DOHH2 (cell line): ENCODE measurements around the gene MKRN3.

Experiments used
- H3F3A ChIP-seq: fragments of 200-600 bp; sonication (generic), shearing (Covaris generic); 2 replicates; pipeline ENCODE4 v1.6.0; 2016; ENCODE audit warnings: antibody characterized with exemption, mild to moderate bottlenecking; ENCODE audit not compliant: control insufficient read depth, insufficient read depth
- H3K27ac ChIP-seq: fragments of 200-600 bp; sonication (generic); 2 replicates; pipeline ENCODE4 v1.5.1; 2014; ENCODE audit warnings: low read depth, mild to moderate bottlenecking, low read length, moderate library complexity
- H3K27me3 ChIP-seq: fragments of 200-600 bp; sonication (generic); 2 replicates; pipeline ENCODE4 v1.6.1; 2014; ENCODE audit warnings: mild to moderate bottlenecking, low read length, mixed read lengths; ENCODE audit not compliant: control insufficient read depth
- H3K36me3 ChIP-seq: fragments of 200-600 bp; sonication (generic); 2 replicates; pipeline ENCODE4 v1.6.1; 2014; ENCODE audit warnings: mild to moderate bottlenecking, low read length, moderate library complexity, mixed read lengths; ENCODE audit not compliant: control insufficient read depth
- H3K4me1 ChIP-seq: fragments of 200-600 bp; sonication (generic); 2 replicates; pipeline ENCODE4 v1.6.1; 2014; ENCODE audit warnings: mild to moderate bottlenecking, low read length, mixed read lengths; ENCODE audit not compliant: control insufficient read depth
- H3K4me2 ChIP-seq: fragments of 200-600 bp; sonication (generic); 2 replicates; pipeline ENCODE4 v1.6.0; 2014; ENCODE audit warnings: mild to moderate bottlenecking, low read length, moderate library complexity
- H3K4me3 ChIP-seq: fragments of 200-600 bp; sonication (generic); 2 replicates; pipeline ENCODE4 v1.5.1; 2014; ENCODE audit warnings: mild to moderate bottlenecking, low read length, mixed read lengths
- H3K79me2 ChIP-seq: fragments of 200-600 bp; sonication (generic); 2 replicates; pipeline ENCODE4 v1.6.1; 2014; ENCODE audit warnings: mild to moderate bottlenecking, low read length, mixed read lengths; ENCODE audit not compliant: control insufficient read depth
- H3K9me2 ChIP-seq: fragments of 200-600 bp; sonication (generic); replicated peaks from 2 replicates; pipeline ENCODE4 v1.6.1; 2014; ENCODE audit warnings: mild to moderate bottlenecking, low read length, mixed read lengths; ENCODE audit not compliant: control insufficient read depth
- H3K9me3 ChIP-seq: fragments of 200-600 bp; sonication (generic); 2 replicates; pipeline ENCODE4 v1.6.1; 2014; ENCODE audit warnings: antibody characterized with exemption, low read length, mixed read lengths; ENCODE audit not compliant: control insufficient read depth, insufficient read depth
- H4K20me1 ChIP-seq: fragments of 200-600 bp; sonication (generic); 2 replicates; pipeline ENCODE4 v1.6.0; 2014; ENCODE audit warnings: low read depth, mild to moderate bottlenecking, antibody characterized with exemption, low read length, moderate library complexity; ENCODE audit not compliant: control insufficient read depth, insufficient read depth
- CTCF ChIP-seq: fragments of 200-600 bp; sonication (generic); IDR thresholded peaks from one replicate; pipeline ENCODE4 v1.5.1; 2014; ENCODE audit warnings: antibody characterized with exemption, mild to moderate bottlenecking, low read depth, low read length; ENCODE audit not compliant: poor library complexity, severe bottlenecking
- EZH2phosphoT487 ChIP-seq: fragments of 200-600 bp; sonication (generic); IDR thresholded peaks from 2 replicates; pipeline ENCODE4 v1.6.1; 2017; ENCODE audit warnings: borderline replicate concordance, mild to moderate bottlenecking, antibody characterized with exemption, low read length, moderate library complexity, mixed read lengths

The MKRN3 gene

DNA sequence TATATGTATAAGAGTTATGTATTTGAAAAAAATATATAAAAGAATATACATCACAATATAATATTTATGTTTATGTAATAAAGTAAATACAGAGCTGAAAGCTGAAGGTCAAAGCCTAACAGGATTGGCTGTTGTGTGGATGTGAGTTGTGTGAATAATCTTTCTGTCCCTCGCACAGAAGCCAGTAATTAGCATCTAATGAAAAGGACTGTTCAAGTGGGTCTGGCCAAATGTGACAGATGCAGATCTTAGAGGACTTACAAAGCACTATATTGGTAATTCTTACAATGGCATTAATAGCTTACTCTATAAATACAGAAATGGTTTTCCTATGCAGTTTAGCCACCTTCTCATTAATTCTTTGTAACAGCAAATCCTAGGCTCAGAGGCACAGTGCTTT lies 2.4 kb downstream of the MKRN3 start:
- H4K20me1 ChIP-seq = no peaks in the 10 kb centered on the region
- no peak for TF ChIP-seq EZH2phosphoT487
- no peak for TF ChIP-seq CTCF
- H3K4me1 ChIP-seq = no peaks in the 10 kb centered on the region
- H3K27ac ChIP-seq = no peak overlapping the region
- no peaks in the 10 kb centered on the region for H3K9me3 ChIP-seq
- no peaks in the 10 kb centered on the region for H3F3A ChIP-seq
- H3K79me2 ChIP-seq = no peaks in the 10 kb centered on the region
- H3K4me3 ChIP-seq = no peak overlapping the region
- H3K27me3 ChIP-seq = no peaks in the 10 kb centered on the region
- no peaks in the 10 kb centered on the region for H3K36me3 ChIP-seq
- no peak overlapping the region for H3K4me2 ChIP-seq
- no peaks in the 10 kb centered on the region for H3K9me2 ChIP-seq

- H3K27me3 ChIP-seq = no peaks in the 10 kb centered on the region
- H3K4me2 ChIP-seq = no peak overlapping the region
- H3K4me1 ChIP-seq = no peaks in the 10 kb centered on the region
- H3F3A ChIP-seq = no peaks in the 10 kb centered on the region
- no peak overlapping the region for H3K27ac ChIP-seq
- TF ChIP-seq CTCF (no peak), EZH2phosphoT487 (no peak)
- no peaks in the 10 kb centered on the region for H3K79me2 ChIP-seq
- H3K36me3 ChIP-seq = no peaks in the 10 kb centered on the region
- H3K9me2 ChIP-seq = no peaks in the 10 kb centered on the region
- H3K9me3 ChIP-seq = no peaks in the 10 kb centered on the region
- H3K4me3 ChIP-seq = no peak overlapping the region
- no peaks in the 10 kb centered on the region for H4K20me1 ChIP-seq
These were observed 3.9 kb downstream of the MKRN3 start for GRCh38 chr15:23569151-23569925.

GRCh38 chr15:23570486-23570885 lies 5.0 kb downstream of the MKRN3 start:
- Histone ChIP-seq H3K4me1 (no peaks in the 10 kb centered on the region), H3K9me3 (no peaks in the 10 kb centered on the region), H3K4me2 (no peak overlapping the region), H4K20me1 (no peaks in the 10 kb centered on the region), H3K4me3 (no peak overlapping the region), H3K27me3 (no peaks in the 10 kb centered on the region), H3K27ac (no peak overlapping the region), H3K36me3 (no peaks in the 10 kb centered on the region), H3F3A (no peaks in the 10 kb centered on the region), H3K9me2 (no peaks in the 10 kb centered on the region), H3K79me2 (no peaks in the 10 kb centered on the region)
- no peak for TF ChIP-seq EZH2phosphoT487

DNA sequence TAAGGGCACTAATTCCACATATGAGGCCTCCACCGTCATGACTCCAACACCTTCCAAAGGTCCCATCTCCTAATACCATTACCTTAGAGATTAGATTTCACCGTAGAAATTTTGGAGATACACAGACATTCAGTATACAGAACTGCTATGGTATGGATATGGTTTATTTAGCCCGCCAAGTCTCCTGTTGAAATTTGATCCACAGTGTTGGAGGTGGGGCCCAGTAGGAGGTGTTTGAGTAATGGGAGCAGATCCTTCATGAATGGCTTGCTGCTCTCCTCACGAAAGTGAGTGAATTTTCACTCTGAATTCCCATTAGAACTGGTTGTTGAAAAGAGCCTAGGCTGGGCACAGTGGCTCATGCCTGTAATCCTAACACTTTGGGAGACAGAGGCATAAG lies 7.4 kb downstream of the MKRN3 start:
- Histone ChIP-seq H3K4me2 (no peak overlapping the region), H4K20me1 (no peaks in the 10 kb centered on the region), H3F3A (no peaks in the 10 kb centered on the region), H3K9me2 (no peaks in the 10 kb centered on the region), H3K79me2 (no peaks in the 10 kb centered on the region), H3K27me3 (no peaks in the 10 kb centered on the region), H3K4me3 (no peak overlapping the region), H3K4me1 (no peaks in the 10 kb centered on the region), H3K36me3 (no peaks in the 10 kb centered on the region), H3K9me3 (no peaks in the 10 kb centered on the region), H3K27ac (no peak overlapping the region)
- TF ChIP-seq CTCF (no peak), EZH2phosphoT487 (no peak)
